MCF 10A (cell line): ENCODE data around the gene RALY. TPM values are rescaled to one million over a fixed set of nuclear protein-coding genes. Genes with fewer than 3 reads are reported as not detected.

ENCODE experiments used
- BruUV-seq: library from RNA; stranded (reverse); fragments of 400-500 nt; replicated peaks from 2 replicates; lab custom pipeline; 2021; lab: Mats Ljungman, UMichigan
- CTCF ChIA-PET: fragments of 300-600 bp; sonication (Branson Sonifier 250); formaldehyde crosslinking; extraction: SDS; loops from one replicate; lab custom pipeline; 2021; ENCODE audit warnings: antibody characterized with exemption, inconsistent platforms; lab: Yijun Ruan, JAX
- POLR2A ChIA-PET: fragments of 300-600, 350-650 bp; sonication (Branson Sonifier 250); formaldehyde crosslinking; extraction: SDS; loops from one replicate; lab custom pipeline; 2020; ENCODE audit warnings: antibody characterized with exemption, inconsistent platforms; lab: Yijun Ruan, JAX
- DNase-seq: peaks from one replicate; pipeline ENCODE4 v3.0.0-alpha.2; 2018; ENCODE audit not compliant: unreplicated experiment
- H3K27ac Mint-ChIP-seq: one replicate; pipeline ENCODE4 v1.8.0; 2022; ENCODE audit warnings: mild to moderate bottlenecking, low read depth, mixed read lengths; ENCODE audit not compliant: unreplicated experiment
- H3K27me3 Mint-ChIP-seq: one replicate; pipeline ENCODE4 v1.8.0; 2022; ENCODE audit warnings: mixed read lengths; ENCODE audit not compliant: insufficient read depth, unreplicated experiment
- H3K36me3 Mint-ChIP-seq: one replicate; pipeline ENCODE4 v1.8.0; 2022; ENCODE audit warnings: mild to moderate bottlenecking, moderate library complexity, mixed read lengths; ENCODE audit not compliant: insufficient read depth, unreplicated experiment
- H3K4me1 Mint-ChIP-seq: one replicate; pipeline ENCODE4 v1.8.0; 2022; ENCODE audit warnings: mixed read lengths; ENCODE audit not compliant: insufficient read depth, unreplicated experiment
- H3K4me3 Mint-ChIP-seq: one replicate; pipeline ENCODE4 v1.8.0; 2022; ENCODE audit warnings: mild to moderate bottlenecking, moderate library complexity, mixed read lengths; ENCODE audit not compliant: unreplicated experiment
- H3K9me3 Mint-ChIP-seq: one replicate; pipeline ENCODE4 v1.8.0; 2022; ENCODE audit warnings: mixed read lengths; ENCODE audit not compliant: unreplicated experiment
- intact Hi-C: fragments of 100-400 bp; cut with micrococcal nuclease; formaldehyde crosslinking; loops from 2 replicates; pipeline ENCODE4 v1.14.1; 2022
- total RNA-seq: library from RNA; stranded (reverse); gene quantifications from 2 replicates; pipeline ENCODE4 v1.2.3, GENCODE V29; 2022
- TF ChIP-seq, protein P1 (sequence below): fragments of 200-600 bp; IDR thresholded peaks from one replicate; pipeline ENCODE4 v1.8.0; 2022; ENCODE audit warnings: antibody characterized with exemption, mild to moderate bottlenecking; ENCODE audit not compliant: unreplicated experiment

The RALY gene
- total RNA-seq, 1 experiment from 2014 or later: 120 TPM

DNA sequence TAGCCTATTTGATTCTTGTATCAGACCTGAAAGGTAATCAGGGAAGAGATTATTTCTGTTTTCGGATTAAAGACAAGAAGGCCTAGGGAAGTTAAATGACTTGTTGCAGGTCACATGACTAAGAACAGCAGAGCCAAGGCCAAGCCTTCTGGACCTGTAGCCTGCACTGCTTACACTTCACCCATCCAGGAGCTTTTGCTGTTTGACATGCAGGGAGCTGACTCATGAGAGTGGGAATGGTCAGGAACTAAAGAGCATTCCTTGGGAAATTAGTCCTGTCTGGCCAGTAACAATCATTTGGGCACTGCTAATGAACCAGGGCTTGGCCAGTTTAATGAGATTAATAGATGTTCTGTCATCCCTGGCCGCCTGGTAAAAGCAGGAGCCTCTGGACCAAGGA lies 71.5 kb downstream of the RALY start:
- no TSS peak for BruUV-seq
- intact Hi-C loops: loop anchor here (5.0 to 10.0 kb wide), 4 partner anchors 70 to 398 kb away; partner anchors contain the start of genes ACTL10 and RALY
- ChIA-PET POLR2A (interaction anchor here (0.6 kb wide), 1 partner anchor 1163 kb away, joined by 3 read pairs; no protein-coding TSS in a partner anchor), CTCF (interaction anchor here (0.6 to 1.0 kb wide), 6 partner anchors 9 to 608 kb away, joined by 3 to 4 read pairs (median 3); partner anchors contain the start of gene ACTL10)
- peak; percentile 26 for DNase-seq
- Mint-ChIP-seq H3K4me3 (no peak overlapping the region), H3K9me3 (no peaks in the 10 kb centered on the region), H3K36me3 (peaks cover 19% of the 10 kb centered on the region), H3K4me1 (peaks cover 30% of the 10 kb centered on the region), H3K27me3 (no peaks in the 10 kb centered on the region), H3K27ac (peak overlapping the region; percentile 59)
- TF ChIP-seq, protein P1, sequence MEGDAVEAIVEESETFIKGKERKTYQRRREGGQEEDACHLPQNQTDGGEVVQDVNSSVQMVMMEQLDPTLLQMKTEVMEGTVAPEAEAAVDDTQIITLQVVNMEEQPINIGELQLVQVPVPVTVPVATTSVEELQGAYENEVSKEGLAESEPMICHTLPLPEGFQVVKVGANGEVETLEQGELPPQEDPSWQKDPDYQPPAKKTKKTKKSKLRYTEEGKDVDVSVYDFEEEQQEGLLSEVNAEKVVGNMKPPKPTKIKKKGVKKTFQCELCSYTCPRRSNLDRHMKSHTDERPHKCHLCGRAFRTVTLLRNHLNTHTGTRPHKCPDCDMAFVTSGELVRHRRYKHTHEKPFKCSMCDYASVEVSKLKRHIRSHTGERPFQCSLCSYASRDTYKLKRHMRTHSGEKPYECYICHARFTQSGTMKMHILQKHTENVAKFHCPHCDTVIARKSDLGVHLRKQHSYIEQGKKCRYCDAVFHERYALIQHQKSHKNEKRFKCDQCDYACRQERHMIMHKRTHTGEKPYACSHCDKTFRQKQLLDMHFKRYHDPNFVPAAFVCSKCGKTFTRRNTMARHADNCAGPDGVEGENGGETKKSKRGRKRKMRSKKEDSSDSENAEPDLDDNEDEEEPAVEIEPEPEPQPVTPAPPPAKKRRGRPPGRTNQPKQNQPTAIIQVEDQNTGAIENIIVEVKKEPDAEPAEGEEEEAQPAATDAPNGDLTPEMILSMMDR: no peak

DNA sequence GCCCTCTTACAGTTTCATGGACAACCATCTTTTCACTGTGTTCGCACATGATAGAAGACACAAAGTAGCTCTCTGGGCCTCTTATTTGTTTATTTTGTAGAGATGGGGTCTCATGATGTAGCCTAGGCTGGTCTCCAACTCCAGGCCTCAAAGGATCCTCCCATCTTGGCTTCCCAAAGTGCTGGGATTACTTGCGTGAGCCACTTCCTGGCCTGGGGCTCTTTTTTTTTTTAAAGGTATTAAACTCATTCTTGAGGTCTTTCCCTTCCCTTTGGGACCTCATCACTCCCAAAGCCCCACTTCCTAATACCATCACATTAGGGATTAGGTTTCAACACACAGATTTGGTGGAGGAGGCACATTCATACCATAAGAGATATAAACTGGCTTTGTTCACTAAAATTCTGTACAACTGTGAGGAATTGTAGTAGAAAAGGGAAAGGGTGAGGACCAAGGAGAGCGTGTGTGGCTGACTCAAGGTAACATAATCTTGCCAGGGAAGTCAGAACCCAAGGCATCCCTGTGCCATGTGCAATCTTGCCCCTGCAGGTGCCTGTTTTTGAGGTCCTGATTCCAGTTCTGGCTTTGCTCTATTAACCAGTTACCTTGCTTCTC lies 72.9 kb downstream of the RALY start:
- intact Hi-C loops: loop anchor here (5.0 to 10.0 kb wide), 4 partner anchors 72 to 399 kb away; partner anchors contain the start of genes ACTL10 and RALY
- POLR2A ChIA-PET: interaction anchor here (1.4 kb wide), 1 partner anchor 400 kb away, joined by 4 read pairs; the partner anchor contains the start of gene ACTL10
- H3K4me1 Mint-ChIP-seq: peaks cover 30% of the 10 kb centered on the region
- no peaks in the 10 kb centered on the region for H3K27me3 Mint-ChIP-seq
- BruUV-seq: no TSS peak
- H3K36me3 Mint-ChIP-seq: peaks cover 18% of the 10 kb centered on the region
- H3K27ac Mint-ChIP-seq: no peak overlapping the region
- no peaks in the 10 kb centered on the region for H3K9me3 Mint-ChIP-seq
- peak; percentile 46 for DNase-seq
- H3K4me3 Mint-ChIP-seq: no peak overlapping the region
- CTCF ChIA-PET: interaction anchor here (0.6 to 5.4 kb wide), 4 partner anchors 17 to 400 kb away, joined by 3 to 37 read pairs (median 4); partner anchors contain the start of gene ACTL10
- TF ChIP-seq, protein P1: no peak

DNA sequence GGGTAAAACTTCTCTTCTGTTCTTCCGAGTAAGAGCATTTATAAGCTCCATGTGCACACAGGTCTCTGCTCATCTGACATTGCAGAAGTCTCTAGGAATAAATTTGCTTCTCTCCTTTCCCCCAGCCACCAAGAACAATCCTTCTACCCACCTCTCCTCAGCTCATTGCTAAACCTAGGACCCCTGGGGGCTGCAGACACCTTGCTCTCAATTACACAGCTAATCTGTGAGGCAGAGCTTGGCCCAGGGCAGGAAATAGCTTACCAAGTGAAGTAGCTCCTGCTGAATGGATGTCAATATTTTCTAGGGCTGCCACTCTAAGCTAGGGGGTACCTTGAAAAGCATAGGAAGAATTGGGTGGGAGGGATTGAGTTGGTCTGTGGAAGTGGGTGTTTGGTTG lies 74.3 kb downstream of the RALY start:
- no peak overlapping the region for H3K27ac Mint-ChIP-seq

More for the DNA sequence above, 74.3 kb downstream of the RALY start:
- CTCF ChIA-PET: interaction anchor here (0.5 to 5.4 kb wide), 26 partner anchors 8 to 419 kb away, joined by 3 to 37 read pairs (median 4); partner anchors contain the start of gene ACTL10
- H3K36me3 Mint-ChIP-seq: peaks cover 22% of the 10 kb centered on the region
- H3K4me1 Mint-ChIP-seq: peaks cover 21% of the 10 kb centered on the region
- no TSS peak for BruUV-seq
- H3K9me3 Mint-ChIP-seq: no peaks in the 10 kb centered on the region
- TF ChIP-seq, protein P1: no peak
- DNase-seq: no peak
- POLR2A ChIA-PET: interaction anchor here (0.9 to 3.9 kb wide), 5 partner anchors 10 to 400 kb away, joined by 3 to 19 read pairs (median 6); partner anchors contain the start of genes EIF2S2 and RALY
- no peak overlapping the region for H3K4me3 Mint-ChIP-seq
- intact Hi-C loops: loop anchor here (5.0 to 10.0 kb wide), 4 partner anchors 73 to 401 kb away; partner anchors contain the start of genes ACTL10 and RALY
- H3K27me3 Mint-ChIP-seq: no peaks in the 10 kb centered on the region
